ENCODE results near the gene TEAD3.

GRCh38 chr6:35439308-35439707 lies 57.6 kb downstream of the TEAD3 start:
- TF ChIP-seq POLR2AphosphoS5 (IDR thresholded peaks at IDR 0.05; ENCODE audit: borderline replicate concordance, low read depth, low read length) (no peak), EZH2 (IDR thresholded peaks at IDR 0.05) (no peak), FOXP2 (optimal IDR thresholded peaks at IDR 0.05; ENCODE audit: control extremely low read depth, extremely low read length, insufficient read depth) (no peak)
